Measurements from ENCODE around the gene NDST3. TPM values are rescaled to one million over a fixed set of nuclear protein-coding genes. Genes with fewer than 3 reads are reported as not detected.
"Not testable (repeated sequence)": the region's sequence is repeated elsewhere in the genome, so short reads cannot be mapped to it uniquely, and the experiment has no call there.

The NDST3 gene
- total RNA-seq, 1 donor from 2014 or later: 0.49 TPM

DNA sequence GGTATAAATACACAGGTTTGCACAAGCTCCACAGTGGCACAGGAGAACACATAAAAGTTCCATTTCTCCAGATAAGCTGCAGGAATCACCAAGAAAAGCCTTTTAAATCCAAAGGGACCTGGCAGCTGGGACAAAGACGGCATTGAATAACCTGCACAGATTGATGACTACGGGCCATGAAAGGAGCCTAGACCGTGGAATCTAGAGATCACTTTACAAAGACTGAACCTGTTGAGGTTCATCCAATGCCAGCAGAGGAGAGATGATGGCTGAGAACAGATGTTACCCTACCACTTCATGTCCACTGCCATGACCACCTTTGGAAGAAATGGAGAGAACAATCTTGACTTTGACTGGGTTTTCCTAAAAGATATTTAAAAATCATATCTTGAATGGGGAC lies 229.8 kb downstream of the NDST3 start:
- Mint-ChIP-seq H3K27me3 (ENCODE audit: insufficient read depth, low read depth) (no peaks in the 10 kb centered on the region), H3K36me3 (no peaks in the 10 kb centered on the region), H3K4me1 (no peaks in the 10 kb centered on the region), H3K9me3 (peaks cover 3% of the 10 kb centered on the region), H3K27ac (no peak overlapping the region), H3K4me3 (no peak overlapping the region)
- no peak for TF ChIP-seq EZH2phosphoT487 (IDR thresholded peaks at IDR 0.05)
- no peak for TF ChIP-seq EZH2 (IDR thresholded peaks at IDR 0.05)
- TF ChIP-seq, protein P1, sequence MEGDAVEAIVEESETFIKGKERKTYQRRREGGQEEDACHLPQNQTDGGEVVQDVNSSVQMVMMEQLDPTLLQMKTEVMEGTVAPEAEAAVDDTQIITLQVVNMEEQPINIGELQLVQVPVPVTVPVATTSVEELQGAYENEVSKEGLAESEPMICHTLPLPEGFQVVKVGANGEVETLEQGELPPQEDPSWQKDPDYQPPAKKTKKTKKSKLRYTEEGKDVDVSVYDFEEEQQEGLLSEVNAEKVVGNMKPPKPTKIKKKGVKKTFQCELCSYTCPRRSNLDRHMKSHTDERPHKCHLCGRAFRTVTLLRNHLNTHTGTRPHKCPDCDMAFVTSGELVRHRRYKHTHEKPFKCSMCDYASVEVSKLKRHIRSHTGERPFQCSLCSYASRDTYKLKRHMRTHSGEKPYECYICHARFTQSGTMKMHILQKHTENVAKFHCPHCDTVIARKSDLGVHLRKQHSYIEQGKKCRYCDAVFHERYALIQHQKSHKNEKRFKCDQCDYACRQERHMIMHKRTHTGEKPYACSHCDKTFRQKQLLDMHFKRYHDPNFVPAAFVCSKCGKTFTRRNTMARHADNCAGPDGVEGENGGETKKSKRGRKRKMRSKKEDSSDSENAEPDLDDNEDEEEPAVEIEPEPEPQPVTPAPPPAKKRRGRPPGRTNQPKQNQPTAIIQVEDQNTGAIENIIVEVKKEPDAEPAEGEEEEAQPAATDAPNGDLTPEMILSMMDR (IDR thresholded peaks at IDR 0.05): no peak
- Histone ChIP-seq H3K4me1 (no peaks in the 10 kb centered on the region), H3K4me3 (no peak overlapping the region), H3K4me2 (no peak overlapping the region), H3K27me3 (no peaks in the 10 kb centered on the region), H4K20me1 (ENCODE audit: low read depth) (no peaks in the 10 kb centered on the region), H2AFZ (replicated peaks) (no peak overlapping the region), H3K36me3 (no peaks in the 10 kb centered on the region), H3K79me2 (ENCODE audit: low read depth) (no peaks in the 10 kb centered on the region), H3K9ac (no peak overlapping the region), H3F3A (ENCODE audit: low read depth) (no peaks in the 10 kb centered on the region), H3K9me3 (ENCODE audit: low read depth) (no peaks in the 10 kb centered on the region), H3K27ac (no peak overlapping the region)
- no peak for DNase-seq (ENCODE audit: low spot score)

DNA sequence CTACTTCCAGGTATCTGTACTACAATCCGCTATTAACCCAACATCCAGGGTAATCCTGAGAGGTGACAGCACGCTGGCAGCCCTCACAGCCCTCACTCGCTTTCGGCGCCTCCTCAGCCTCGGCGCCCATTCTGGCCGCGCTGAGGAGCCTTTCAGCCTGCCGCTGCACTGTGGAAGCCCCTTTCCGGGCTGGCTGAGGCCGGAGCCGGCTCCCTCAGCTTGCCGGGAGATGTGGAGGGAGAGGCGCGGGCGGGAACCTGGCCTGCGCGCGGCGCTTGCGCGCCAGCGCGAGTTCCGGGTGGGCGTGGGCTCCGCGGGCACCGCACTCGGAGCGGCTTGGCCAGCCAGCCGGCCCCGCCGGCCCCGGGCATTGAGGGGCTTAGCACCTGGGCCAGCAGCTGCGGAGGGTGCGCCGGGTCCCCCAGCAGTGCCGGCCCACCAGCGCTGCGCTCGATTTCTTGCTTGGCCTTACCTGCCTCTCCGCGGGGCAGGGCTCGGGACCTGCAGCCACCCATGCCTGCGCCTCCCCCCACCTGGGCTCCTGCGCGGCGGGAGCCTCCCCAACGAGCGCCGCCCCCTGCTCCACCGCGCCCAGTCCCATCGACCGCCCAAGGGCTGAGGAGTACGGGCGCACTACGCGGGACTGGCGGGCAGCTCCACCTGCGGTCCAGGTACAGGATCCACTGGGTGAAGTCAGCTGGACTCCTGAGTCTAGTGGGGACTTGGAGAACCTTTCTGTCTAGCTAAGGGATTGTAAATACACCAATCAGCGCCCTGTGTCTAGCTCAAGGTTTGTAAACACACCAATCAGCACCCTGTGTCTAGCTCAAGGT lies 231.2 kb downstream of the NDST3 start:
- Histone ChIP-seq H3K9ac (no peak overlapping the region), H3K27me3 (no peaks in the 10 kb centered on the region), H2AFZ (replicated peaks) (no peak overlapping the region), H3K79me2 (ENCODE audit: low read depth) (no peaks in the 10 kb centered on the region), H4K20me1 (ENCODE audit: low read depth) (no peaks in the 10 kb centered on the region), H3K4me1 (no peaks in the 10 kb centered on the region), H3K27ac (no peak overlapping the region), H3F3A (ENCODE audit: low read depth) (no peaks in the 10 kb centered on the region), H3K36me3 (no peaks in the 10 kb centered on the region), H3K4me3 (no peak overlapping the region), H3K9me3 (ENCODE audit: low read depth) (no peaks in the 10 kb centered on the region), H3K4me2 (no peak overlapping the region)
- Mint-ChIP-seq H3K27me3 (ENCODE audit: insufficient read depth, low read depth) (no peaks in the 10 kb centered on the region), H3K4me1 (no peaks in the 10 kb centered on the region), H3K36me3 (no peaks in the 10 kb centered on the region), H3K9me3 (peaks cover 3% of the 10 kb centered on the region), H3K4me3 (no peak overlapping the region), H3K27ac (no peak overlapping the region)
- no peak for DNase-seq (ENCODE audit: low spot score)
- TF ChIP-seq EZH2 (IDR thresholded peaks at IDR 0.05) (no peak), EZH2phosphoT487 (IDR thresholded peaks at IDR 0.05) (no peak)
- TF ChIP-seq, protein P1 (IDR thresholded peaks at IDR 0.05): no peak

GRCh38 chr4:118266145-118266496 lies 231.8 kb downstream of the NDST3 start:
- not testable (repeated sequence) for H3K36me3 ChIP-seq; H3K27ac ChIP-seq; H3K4me2 ChIP-seq; H3K4me1 ChIP-seq; H3K9me3 Mint-ChIP-seq; H3K27me3 ChIP-seq; H3K4me1 Mint-ChIP-seq; H4K20me1 ChIP-seq (ENCODE audit: low read depth); H3F3A ChIP-seq (ENCODE audit: low read depth); H3K27me3 Mint-ChIP-seq (ENCODE audit: insufficient read depth, low read depth); H3K9ac ChIP-seq; H3K4me3 ChIP-seq; DNase-seq (ENCODE audit: low spot score); H3K27ac Mint-ChIP-seq; H3K36me3 Mint-ChIP-seq; H3K79me2 ChIP-seq (ENCODE audit: low read depth); H3K4me3 Mint-ChIP-seq; H3K9me3 ChIP-seq (ENCODE audit: low read depth)
- H2AFZ ChIP-seq (replicated peaks): peak overlapping the region; percentile 44

DNA sequence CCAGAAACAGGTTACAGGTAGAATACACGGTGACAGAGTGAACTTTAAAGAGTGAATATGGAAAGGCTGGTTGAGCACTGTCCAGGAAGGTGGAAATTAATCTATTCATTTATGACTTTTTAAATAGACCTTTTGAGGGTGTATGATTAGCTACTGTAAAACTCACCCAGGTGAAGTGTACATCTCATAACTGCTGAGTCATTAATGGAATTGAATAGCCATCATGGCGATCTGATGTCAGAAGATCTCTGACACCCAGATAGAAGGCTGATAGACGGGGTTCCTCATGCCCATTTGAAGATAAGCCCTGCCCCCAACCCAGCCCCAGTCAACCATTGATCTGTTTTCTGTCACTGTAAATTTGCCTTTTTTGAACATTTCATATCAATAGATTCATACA lies 234.5 kb downstream of the NDST3 start:
- H3K79me2 ChIP-seq (ENCODE audit: low read depth): no peaks in the 10 kb centered on the region
- no peaks in the 10 kb centered on the region for H3K4me1 ChIP-seq
- Mint-ChIP-seq H3K9me3 (peaks cover 3% of the 10 kb centered on the region), H3K36me3 (no peaks in the 10 kb centered on the region), H3K27me3 (ENCODE audit: insufficient read depth, low read depth) (no peaks in the 10 kb centered on the region), H3K4me3 (no peak overlapping the region), H3K4me1 (no peaks in the 10 kb centered on the region), H3K27ac (no peak overlapping the region)
- no peak overlapping the region for H3K27ac ChIP-seq
- TF ChIP-seq EZH2 (IDR thresholded peaks at IDR 0.05) (no peak), EZH2phosphoT487 (IDR thresholded peaks at IDR 0.05) (no peak)
- TF ChIP-seq, protein P1 (IDR thresholded peaks at IDR 0.05): no peak
- no peak overlapping the region for H3K9ac ChIP-seq
- H3K4me3 ChIP-seq: no peak overlapping the region
- H3K9me3 ChIP-seq (ENCODE audit: low read depth): no peaks in the 10 kb centered on the region
- no peak overlapping the region for H2AFZ ChIP-seq (replicated peaks)
- H4K20me1 ChIP-seq (ENCODE audit: low read depth): no peaks in the 10 kb centered on the region
- H3K4me2 ChIP-seq: no peak overlapping the region
- H3K27me3 ChIP-seq: peaks cover 8% of the 10 kb centered on the region
- H3K36me3 ChIP-seq: no peaks in the 10 kb centered on the region
- no peak for DNase-seq (ENCODE audit: low spot score)
- H3F3A ChIP-seq (ENCODE audit: low read depth): no peaks in the 10 kb centered on the region

Data from neural progenitor cell (in vitro differentiated cells).